GM18511 (cell line): ENCODE results near the gene FUT1.
"Not testable (repeated sequence)": the region's sequence is repeated elsewhere in the genome, so short reads cannot be mapped to it uniquely, and the experiment has no call there.

ENCODE experiments used
- ATAC-seq: cut with Tn5 transposase; IDR thresholded peaks from one replicate; pipeline ENCODE4 v1.9.1; 2021; ENCODE audit warnings: mild to moderate bottlenecking, moderate library complexity; ENCODE audit not compliant: unreplicated experiment

FUT1 gene

GRCh38 chr19:48718711-48719231 lies 33.7 kb downstream of the FUT1 start:
- no peak for ATAC-seq

- not testable (repeated sequence) for ATAC-seq
Measured at GRCh38 chr19:48718106-48718505, 34.3 kb downstream of the FUT1 start.

- no peak for ATAC-seq
Measured at GRCh38 chr19:48716562-48717291, 35.7 kb downstream of the FUT1 start.

DNA sequence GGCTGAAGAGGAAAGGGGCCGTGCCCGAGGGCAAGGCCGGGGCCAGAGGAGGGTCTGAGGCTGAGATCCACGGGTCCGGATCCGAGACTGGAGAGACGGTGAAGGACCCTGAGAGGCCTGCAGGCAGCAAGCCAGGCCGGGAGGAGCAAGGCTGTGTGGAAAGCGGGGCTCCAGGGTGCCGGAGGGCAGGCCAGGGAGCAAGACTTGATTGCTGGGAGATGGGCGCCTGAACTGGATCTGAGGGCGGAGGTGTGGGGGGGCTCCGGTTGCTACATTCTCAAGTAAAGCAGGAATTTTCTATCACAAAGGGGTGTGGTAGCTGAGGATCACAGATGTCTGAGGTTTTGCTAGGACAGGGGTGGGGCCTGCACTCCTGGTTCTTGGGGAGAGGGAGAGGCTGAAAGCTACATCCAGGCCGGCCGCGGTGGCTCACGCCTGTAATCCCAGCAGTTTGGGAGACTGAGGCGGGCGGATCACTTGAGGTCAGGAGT lies 36.7 kb downstream of the FUT1 start:
- no peak for ATAC-seq

DNA sequence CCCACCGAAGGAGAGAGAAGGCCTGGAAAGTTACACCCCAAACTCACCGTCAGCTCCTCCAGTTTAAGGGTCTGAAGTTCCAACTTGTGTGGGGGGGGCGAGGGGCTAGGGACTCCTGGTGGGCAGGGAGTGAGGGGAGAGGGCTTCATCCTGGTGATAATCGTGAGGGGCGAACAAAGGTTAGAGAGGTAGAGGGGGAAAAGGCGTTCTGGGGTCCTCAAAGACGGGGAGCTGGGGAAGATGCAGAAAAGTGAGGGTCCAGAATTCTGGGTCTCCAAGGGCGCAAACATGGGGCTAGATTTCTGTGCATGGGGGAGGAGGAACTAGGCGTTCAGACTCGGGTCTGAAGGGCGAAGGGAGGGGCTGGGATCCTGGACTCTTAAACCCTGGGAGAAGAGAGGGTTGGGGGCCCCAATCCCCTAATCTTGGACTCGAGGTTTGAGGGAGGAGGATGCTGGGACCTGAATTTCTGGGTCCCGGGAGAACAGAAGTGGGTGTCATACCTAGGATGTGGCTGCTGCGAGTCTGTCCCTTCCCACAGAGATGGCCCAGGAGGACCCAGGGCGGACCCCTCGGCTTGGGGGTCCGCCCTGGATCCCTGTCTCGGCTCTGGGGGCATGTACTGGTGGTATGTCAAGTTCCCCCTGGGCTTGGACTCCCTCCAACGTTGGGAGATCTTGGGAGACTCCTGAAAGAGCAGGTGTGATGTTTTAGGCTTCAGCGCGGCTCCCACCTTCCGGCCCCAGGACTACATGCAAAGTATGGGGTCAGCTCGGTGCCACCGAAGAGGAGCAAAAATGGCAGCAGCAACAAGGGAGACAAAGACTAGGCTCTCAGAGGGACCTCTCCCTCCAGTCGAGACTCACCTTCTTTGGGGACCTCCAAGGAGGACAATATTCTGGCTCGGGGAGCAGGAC lies 37.4 kb downstream of the FUT1 start:
- no peak for ATAC-seq

- peak; percentile 93 for ATAC-seq
Measured at GRCh38 chr19:48713864-48714755, 38.3 kb downstream of the FUT1 start.

GRCh38 chr19:48713041-48713863 lies 39.2 kb downstream of the FUT1 start:
- no peak for ATAC-seq

- no peak for ATAC-seq
Measured at GRCh38 chr19:48711106-48711662, 41.3 kb downstream of the FUT1 start.

DNA sequence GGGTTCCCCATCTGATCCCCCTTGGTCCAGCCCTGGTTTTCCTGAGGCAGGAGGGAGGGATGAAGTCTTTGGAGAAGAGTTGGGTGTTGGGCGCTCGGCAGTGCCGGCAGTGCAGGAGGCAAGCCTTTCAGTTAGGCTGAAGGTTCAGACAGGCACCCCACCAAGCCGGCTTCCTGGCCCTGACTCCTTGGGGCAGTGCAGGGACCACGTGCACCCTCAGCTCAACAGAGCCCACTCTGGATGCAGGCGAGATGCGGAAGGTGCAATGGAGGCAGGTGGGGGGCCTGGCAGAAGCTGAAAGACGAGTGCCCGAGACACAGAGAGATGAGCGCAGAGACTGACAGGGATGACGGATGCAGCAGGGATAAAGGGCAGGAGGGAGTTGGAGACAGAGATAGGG lies 44.0 kb downstream of the FUT1 start:
- ATAC-seq: no peak

- no peak for ATAC-seq
Measured at GRCh38 chr19:48705431-48705830, 47.0 kb downstream of the FUT1 start.

GRCh38 chr19:48703316-48703715 lies 49.1 kb downstream of the FUT1 start:
- no peak for ATAC-seq

DNA sequence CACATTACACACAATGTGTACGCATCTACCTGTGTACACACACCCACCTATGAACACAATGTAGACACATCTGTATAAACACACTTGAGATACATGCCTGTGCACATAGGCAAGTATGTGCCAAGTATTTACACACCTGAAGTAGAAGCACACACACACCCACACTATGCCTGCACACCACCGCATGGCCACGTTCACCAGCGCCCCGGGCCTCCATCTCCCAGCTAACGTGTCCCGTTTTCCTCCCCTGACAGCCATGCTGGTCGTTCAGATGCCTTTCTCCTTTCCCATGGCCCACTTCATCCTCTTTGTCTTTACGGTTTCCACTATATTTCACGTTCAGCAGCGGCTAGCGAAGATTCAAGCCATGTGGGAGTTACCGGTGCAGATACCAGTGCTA lies 49.7 kb downstream of the FUT1 start:
- no peak for ATAC-seq

GRCh38 chr19:48698046-48698445 lies 54.4 kb downstream of the FUT1 start:
- ATAC-seq: no peak
